Uterus (tissue), 4 donors: Measurements from ENCODE around the gene SAE1. TPM values are rescaled to one million over a fixed set of nuclear protein-coding genes. Genes with fewer than 3 reads are reported as not detected.

Experiments used
- DNase-seq, 2 donors: peaks; one replicate each; pipeline ENCODE4 v3.0.0-alpha.2; 2019 to 2020
- H3K27ac ChIP-seq, 2 donors: fragments of 200-600 bp; sonication (generic); 1 replicate in 1 of 2; 2 replicates in 1 of 2; pipeline ENCODE4 v1.5.1; 2016 to 2018
- H3K27me3 ChIP-seq, 2 donors: fragments of 200-600 bp; sonication (generic); one replicate each; pipeline ENCODE4 v1.5.1; 2018 to 2019; ENCODE audit warnings: control low read depth in 1 of 2
- H3K36me3 ChIP-seq, 2 donors: fragments of 200-600 bp; sonication (generic); one replicate each; pipeline ENCODE4 v1.5.1; 2019; ENCODE audit warnings: control low read depth in 1 of 2
- H3K4me1 ChIP-seq, 2 donors: fragments of 200-600 bp; sonication (generic); one replicate each; pipeline ENCODE4 v1.5.1; 2018 to 2019; ENCODE audit warnings: control low read depth in 1 of 2
- H3K4me3 ChIP-seq, 2 donors: fragments of 200-600 bp; sonication (generic); 1 replicate in 1 of 2; 2 replicates in 1 of 2; pipeline ENCODE4 v1.5.1; 2018 to 2019; ENCODE audit warnings: mild to moderate bottlenecking in 1 of 2
- H3K9me3 ChIP-seq, 2 donors: fragments of 200-600 bp; sonication (generic); one replicate each; pipeline ENCODE4 v1.5.1; 2019; ENCODE audit warnings: control low read depth in 1 of 2
- CTCF ChIP-seq, 4 experiments: fragments of 200-600 bp in 2 of 4; fragments of 450-650 bp in 2 of 4; sonication (generic) in 2 of 4; IDR thresholded peaks; one replicate each; pipeline ENCODE4 v1.5.1; 2016 to 2019; ENCODE audit warnings: antibody characterized with exemption in 4 of 4, mild to moderate bottlenecking in 2 of 4, moderate library complexity in 1 of 4
- POLR2A ChIP-seq, 2 donors: fragments of 450-650 bp; IDR thresholded peaks; one replicate each; pipeline ENCODE4 v1.6.1; 2016; ENCODE audit warnings: antibody characterized with exemption in 2 of 2, mild to moderate bottlenecking in 1 of 2, moderate library complexity in 1 of 2
- intact Hi-C: fragments of 100-400 bp; cut with DNase I; formaldehyde crosslinking; loops from one replicate; pipeline ENCODE4 v1.15.1; 2023; ENCODE audit warnings: low total_unique reads
- total RNA-seq, 4 donors: library from RNA; depleted of rRNA in 3 of 4; stranded (reverse); fragments of >200 nt in 3 of 4; gene quantifications; one replicate each; pipeline versions ENCODE4 v1.1.0 to v1.2.4, GENCODE V29; 2014 to 2023
- donor health status: DM: yes; HTN: yes; CAD: no.

SAE1 gene
- total RNA-seq, 4 donors from 2014 or later: 17.6 to 144 (median 45.6) TPM

- Histone ChIP-seq H3K27me3 (no peaks in the 10 kb centered on the region), H3K4me1 (peaks cover 8 to 10% of the 10 kb centered on the region in 2 donors), H3K4me3 (no peak overlapping the region), H3K36me3 (no peaks in the 10 kb centered on the region), H3K9me3 (no peaks in the 10 kb centered on the region), H3K27ac (no peak overlapping the region)
- DNase-seq: no peak
- intact Hi-C loops: no loop called here
- no peak for TF ChIP-seq CTCF (IDR thresholded peaks at IDR 0.05)
- no peak for TF ChIP-seq POLR2A (IDR thresholded peaks at IDR 0.05)
Observed at GRCh38 chr19:47253467-47253881, 122.8 kb downstream of the SAE1 start.

GRCh38 chr19:47253970-47254369 lies 123.3 kb downstream of the SAE1 start:
- TF ChIP-seq CTCF (IDR thresholded peaks at IDR 0.05) (no peak), POLR2A (IDR thresholded peaks at IDR 0.05) (no peak)
- Histone ChIP-seq H3K9me3 (no peaks in the 10 kb centered on the region), H3K4me3 (no peak overlapping the region), H3K27ac (no peak overlapping the region), H3K27me3 (no peaks in the 10 kb centered on the region), H3K4me1 (peaks cover 9 to 15% of the 10 kb centered on the region in 2 donors), H3K36me3 (no peaks in the 10 kb centered on the region)
- no peak for DNase-seq
- intact Hi-C loops: no loop called here

GRCh38 chr19:47255879-47256692 lies 125.5 kb downstream of the SAE1 start, which contains the start of gene CCDC9:
Gene CCDC9 (plus strand): TSS chr19:47256525. CDS start chr19:47258401, 1,876 bp downstream.
- TF ChIP-seq POLR2A (IDR thresholded peaks at IDR 0.05): peak; percentile 86 to 96
- peak in 2 of 4 experiments; percentile 13 to 30 for TF ChIP-seq CTCF (IDR thresholded peaks at IDR 0.05)
- H3K4me1 ChIP-seq: peaks cover 9 to 16% of the 10 kb centered on the region in 2 donors
- intact Hi-C loops: no loop called here
- H3K36me3 ChIP-seq: no peaks in the 10 kb centered on the region
- H3K4me3 ChIP-seq: peak within 1 kb of the TSS; percentile 51 to 58
- no peaks in the 10 kb centered on the region for H3K27me3 ChIP-seq
- peak within 1 kb of the TSS; percentile 95 to 97 for H3K27ac ChIP-seq
- H3K9me3 ChIP-seq: no peaks in the 10 kb centered on the region
- DNase-seq: peak; percentile 96 to 97

- no peaks in the 10 kb centered on the region for H3K27me3 ChIP-seq
- DNase-seq: peak; percentile 100
- H3K4me1 ChIP-seq: peaks cover 9 to 16% of the 10 kb centered on the region in 2 donors
- intact Hi-C loops: no loop called here
- H3K36me3 ChIP-seq: no peaks in the 10 kb centered on the region
- TF ChIP-seq CTCF (IDR thresholded peaks at IDR 0.05): no peak
- TF ChIP-seq POLR2A (IDR thresholded peaks at IDR 0.05): no peak
- H3K4me3 ChIP-seq: peak overlapping the region; percentile 51 to 58
- H3K27ac ChIP-seq: peak overlapping the region; percentile 95 to 97
- H3K9me3 ChIP-seq: no peaks in the 10 kb centered on the region
Observed at GRCh38 chr19:47256693-47257410, 126.2 kb downstream of the SAE1 start.
